Activated CD4-positive, alpha-beta T cell treated with anti-CD3 and anti-CD28 coated beads, Interleukin-2, amount 50 U/mL, for 24 hours (primary cell): Measurements from ENCODE around the gene VSIG4.
A peak's percentile ranks its signal among the peaks of the same experiment; 100 is the strongest.
"Not testable (repeated sequence)": the region's sequence is repeated elsewhere in the genome, so short reads cannot be mapped to it uniquely, and the experiment has no call there.

ENCODE experiments used
- DNase-seq, 2 donors: peaks; one replicate each; pipeline ENCODE4 v3.0.0-alpha.2; 2020; ENCODE audit warnings: low read depth in 1 of 2, low spot score in 1 of 2

The VSIG4 gene

GRCh38 chrX:66039944-66040343, at the start of gene VSIG4:
TSS of gene VSIG4 (minus strand) at chrX:66040080. CDS start at chrX:66039998, 82 bp downstream.
- no peak for DNase-seq

DNA sequence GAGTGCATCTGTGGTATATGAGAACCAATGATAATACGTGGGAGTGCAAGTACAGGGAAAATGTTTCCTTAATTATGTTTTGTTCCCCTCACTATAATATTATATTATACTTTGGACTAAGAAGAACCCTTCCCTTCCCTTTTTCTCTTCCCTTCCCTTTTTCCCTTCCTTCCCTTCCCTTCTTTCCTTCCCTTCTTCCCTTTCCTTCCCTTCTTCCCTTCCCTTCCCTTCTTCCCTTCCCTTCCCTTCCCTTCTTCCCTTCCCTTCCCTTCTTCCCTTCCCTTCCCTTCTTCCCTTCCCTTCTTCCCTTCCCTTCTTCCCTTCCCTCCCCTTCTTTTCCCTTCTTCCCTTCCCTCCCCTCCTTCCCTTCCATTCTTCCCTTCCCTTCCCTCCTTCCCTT, 36.9 kb upstream of the VSIG4 start:
- no peak for DNase-seq

- DNase-seq, result peak in 1 of 2 donors; percentile 14
Observed at GRCh38 chrX:66074920-66075879, 35.3 kb upstream of the VSIG4 start.

- no peak for DNase-seq
Observed at GRCh38 chrX:66071126-66071525, 31.2 kb upstream of the VSIG4 start.

GRCh38 chrX:66064261-66064660, 24.4 kb upstream of the VSIG4 start:
- no peak for DNase-seq

- not testable (repeated sequence) for DNase-seq
Observed at GRCh38 chrX:66057019-66057418, 17.1 kb upstream of the VSIG4 start.

- DNase-seq, result no peak
Observed at GRCh38 chrX:66054978-66055377, 15.1 kb upstream of the VSIG4 start.

DNA sequence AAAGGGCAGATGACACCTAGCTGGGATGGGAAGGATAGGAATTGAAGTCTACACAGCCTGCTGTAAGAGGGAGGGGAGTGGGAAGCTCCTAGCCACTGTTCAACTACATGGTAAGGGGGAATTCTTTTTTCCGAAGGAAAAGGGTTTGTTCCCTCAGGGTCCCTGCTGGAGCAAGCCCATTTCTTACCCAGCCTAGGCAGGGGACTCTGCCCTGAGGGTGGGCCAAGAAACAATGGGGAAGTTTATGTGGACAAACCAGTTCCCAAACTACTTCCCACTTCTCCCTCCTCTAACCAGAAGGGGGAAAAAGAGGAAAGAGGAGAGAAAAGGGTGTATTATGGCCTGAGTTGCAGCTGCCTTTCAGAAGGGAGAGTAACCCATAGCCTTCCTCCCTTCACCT, 13.5 kb upstream of the VSIG4 start:
- no peak for DNase-seq

DNA sequence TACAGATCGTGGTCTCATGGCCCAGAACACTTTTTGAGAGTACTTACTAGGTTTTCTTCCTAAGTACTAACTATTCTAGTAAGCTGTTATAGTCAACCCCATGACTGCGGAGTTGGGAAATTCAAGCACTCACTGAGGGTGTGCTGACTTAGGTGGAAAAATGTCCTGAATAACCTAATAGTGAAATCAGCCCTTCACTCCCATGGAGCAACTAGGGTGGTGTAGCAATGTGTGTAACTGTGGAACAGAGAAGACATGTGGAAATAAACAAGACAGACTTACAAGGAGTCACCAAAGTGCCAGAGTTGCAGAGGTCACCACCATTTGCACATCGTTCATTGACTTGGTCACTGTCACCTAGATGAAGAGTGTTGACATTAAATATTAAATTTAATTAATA, 12.1 kb upstream of the VSIG4 start:
- DNase-seq, result no peak

GRCh38 chrX:66050140-66050569, 10.3 kb upstream of the VSIG4 start:
- no peak for DNase-seq

DNA sequence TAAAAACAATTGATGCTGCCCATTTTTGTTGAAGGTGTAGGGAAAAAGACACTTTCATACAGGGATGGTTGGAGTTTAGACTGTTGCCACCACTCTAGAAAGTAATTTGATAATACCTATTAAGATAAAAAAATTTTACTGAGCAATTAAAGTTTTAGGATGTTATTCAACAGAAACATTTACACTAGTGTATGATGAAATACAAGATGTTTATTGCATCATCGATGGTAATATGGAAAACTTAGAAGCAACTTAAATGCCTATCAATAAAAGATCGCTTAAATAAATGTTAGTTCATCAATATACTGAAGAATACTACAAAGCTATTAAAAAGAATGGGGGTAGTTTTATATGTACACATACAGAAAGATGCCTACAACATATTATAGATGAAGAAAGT, 9.2 kb upstream of the VSIG4 start:
- no peak for DNase-seq

DNA sequence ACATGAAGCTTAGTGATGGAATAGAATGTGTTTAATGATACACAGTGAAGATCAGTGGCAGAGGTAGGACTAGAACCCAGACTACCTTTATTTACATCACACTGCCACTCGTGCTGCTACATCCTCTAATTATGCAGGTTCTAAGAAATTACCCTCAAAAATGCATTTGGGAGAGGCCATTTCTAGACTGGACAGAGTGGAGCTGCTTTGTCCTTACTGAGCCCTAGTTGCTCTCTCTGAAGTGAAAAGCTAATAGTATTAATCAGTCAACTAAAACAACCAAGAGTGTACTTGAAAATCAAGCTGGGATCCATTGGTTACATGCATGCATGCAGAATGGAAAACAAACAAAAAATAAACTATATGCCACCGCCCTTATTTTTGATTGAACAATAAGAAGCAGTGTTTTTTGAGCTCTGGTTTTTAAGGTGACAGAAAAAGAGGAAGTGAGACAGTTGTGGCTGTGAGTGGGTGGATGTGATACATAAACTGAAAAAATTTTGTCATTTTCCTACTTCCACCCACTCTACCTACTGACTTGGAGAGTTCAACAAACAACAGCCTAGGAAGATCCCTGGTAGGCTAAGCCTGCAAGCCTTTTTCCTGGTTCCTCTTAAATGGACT, 6.8 kb upstream of the VSIG4 start:
- peak in 1 of 2 donors; percentile 44 for DNase-seq

GRCh38 chrX:66045894-66046293, 6.0 kb upstream of the VSIG4 start:
- peak in 1 of 2 donors; percentile 14 for DNase-seq

DNA sequence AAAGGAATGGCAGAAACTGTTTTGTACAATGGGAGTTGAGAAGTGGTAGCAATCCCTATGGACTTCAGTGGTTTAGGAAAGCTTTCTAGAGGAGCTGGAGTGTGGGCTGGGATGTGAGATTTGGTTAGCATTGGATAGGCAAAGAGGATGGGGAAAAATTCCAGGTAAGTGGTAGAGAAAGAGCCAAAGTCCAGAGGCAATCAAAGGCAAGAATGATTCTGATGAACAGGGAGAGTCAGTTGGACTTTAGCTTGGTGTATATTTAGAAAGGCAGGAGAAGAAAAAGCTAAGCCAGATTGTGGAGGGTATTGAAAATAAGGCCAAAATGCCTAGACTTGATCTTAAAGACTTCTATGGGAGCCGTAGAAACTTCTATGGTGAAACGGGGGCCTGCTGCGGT, 3.7 kb upstream of the VSIG4 start:
- DNase-seq, result no peak

DNA sequence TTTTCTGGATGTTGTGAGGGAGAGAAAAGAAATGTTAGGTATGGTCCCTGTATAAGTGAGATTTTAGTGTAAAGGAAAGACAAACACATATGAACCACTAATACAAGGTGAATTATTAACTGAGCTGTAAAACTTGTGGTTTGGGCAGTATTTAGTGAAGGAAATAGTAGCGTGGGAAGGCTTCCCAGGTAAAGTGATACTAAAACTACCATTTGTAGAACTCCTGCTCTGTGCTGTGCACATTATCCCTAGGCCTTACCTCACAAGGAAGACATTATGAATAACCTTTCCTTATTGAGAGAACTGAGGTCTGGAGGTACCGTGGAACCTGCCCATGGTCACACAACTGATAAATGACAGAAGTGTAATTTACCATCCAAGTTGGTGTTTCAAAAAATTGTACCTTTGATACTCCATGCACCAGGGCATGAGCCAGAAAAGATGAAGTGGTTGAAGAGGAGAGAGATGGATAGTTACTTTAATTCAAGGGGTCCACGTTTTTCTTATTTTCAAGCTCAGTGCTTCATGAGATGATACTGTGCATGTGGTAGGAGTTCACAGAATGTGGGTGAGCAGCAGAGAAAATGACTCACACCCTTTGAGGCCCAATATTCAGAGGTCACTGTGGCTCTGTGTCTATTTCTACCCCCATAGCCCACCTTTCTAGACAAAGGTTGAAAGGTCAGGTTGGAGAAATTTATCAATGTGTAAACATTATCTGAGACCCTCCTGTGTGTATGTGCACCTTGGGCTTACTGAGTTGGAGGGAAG, 2.6 kb upstream of the VSIG4 start:
- no peak for DNase-seq

DNA sequence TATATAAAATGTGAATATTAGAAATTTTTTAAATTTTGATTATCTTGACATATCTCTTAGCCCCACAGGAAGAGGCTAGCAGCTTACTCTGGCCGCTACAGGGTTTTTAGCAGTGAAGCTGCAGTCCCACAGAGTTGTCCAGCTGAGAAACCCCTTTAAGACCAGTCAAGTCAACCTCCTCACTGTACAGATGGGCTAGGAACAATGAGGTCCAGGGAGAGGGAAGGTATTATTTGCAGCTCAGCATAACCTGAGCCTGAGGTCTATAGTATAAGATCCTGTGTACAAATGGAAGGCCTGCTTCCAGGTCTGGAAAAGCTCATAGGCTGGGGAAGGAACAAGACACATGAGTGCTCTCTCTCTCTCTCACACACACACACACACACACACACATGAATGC, 1.8 kb downstream of the VSIG4 start:
- no peak for DNase-seq

GRCh38 chrX:66036231-66036630, 3.6 kb downstream of the VSIG4 start:
- DNase-seq, result no peak

- no peak for DNase-seq
Observed at GRCh38 chrX:66035667-66036066, 4.2 kb downstream of the VSIG4 start.

GRCh38 chrX:66030505-66031317, 9.2 kb downstream of the VSIG4 start:
- DNase-seq, result peak in 1 of 2 donors; percentile 26

DNA sequence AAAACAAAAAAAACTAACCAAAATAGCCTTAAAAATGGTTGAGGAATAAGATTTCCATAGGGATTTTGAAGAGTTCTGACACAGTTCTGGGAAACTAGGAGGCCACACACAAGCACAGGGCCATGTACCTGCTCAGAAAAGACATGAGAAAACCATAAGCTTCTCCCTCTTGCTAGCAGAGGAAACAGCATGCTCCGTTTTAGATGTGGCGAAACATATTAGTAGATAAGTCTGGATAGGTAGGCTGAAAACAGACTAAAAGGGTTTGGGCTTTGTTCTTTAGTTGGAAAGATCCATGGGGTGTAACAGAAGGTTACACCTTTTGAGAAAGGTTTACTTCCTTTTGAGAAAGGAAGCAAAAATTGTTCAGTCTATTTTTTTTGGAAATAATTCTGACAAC, 10.9 kb downstream of the VSIG4 start:
- no peak for DNase-seq

DNA sequence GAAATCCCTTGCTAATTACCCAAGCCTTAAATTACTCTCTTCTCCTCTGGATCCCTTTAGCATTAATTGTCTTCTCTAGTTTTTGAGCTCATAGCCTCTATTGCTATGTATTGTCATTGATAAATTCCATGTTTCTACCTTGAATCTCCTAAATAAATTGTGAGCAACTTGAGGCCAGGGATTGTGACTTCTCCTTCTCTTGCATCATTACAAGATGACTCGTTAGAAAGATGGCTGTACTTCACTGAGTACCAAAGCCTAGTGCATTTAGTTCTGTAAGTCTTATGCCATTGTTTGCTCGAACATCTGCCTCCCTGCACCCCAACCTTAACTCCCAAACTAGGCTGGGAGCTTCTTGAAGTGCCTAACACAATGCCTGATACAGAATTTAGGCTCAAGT, 15.3 kb downstream of the VSIG4 start:
- no peak for DNase-seq
